NCI-H1694 (cell line): ENCODE measurements around the gene ADAM30.

Source experiments
- DNase-seq: peaks from one replicate; lab custom pipeline; 2025; lab: John Stamatoyannopoulos, UW

Gene ADAM30

GRCh38 chr1:119896303-119896702, at the start of gene ADAM30:
Gene ADAM30 (minus strand): TSS chr1:119896515. CDS start chr1:119896336, 179 bp downstream.
- DNase-seq: no peak

- no peak for DNase-seq
Measured at GRCh38 chr1:119943216-119943615, 46.9 kb upstream of the ADAM30 start.

DNA sequence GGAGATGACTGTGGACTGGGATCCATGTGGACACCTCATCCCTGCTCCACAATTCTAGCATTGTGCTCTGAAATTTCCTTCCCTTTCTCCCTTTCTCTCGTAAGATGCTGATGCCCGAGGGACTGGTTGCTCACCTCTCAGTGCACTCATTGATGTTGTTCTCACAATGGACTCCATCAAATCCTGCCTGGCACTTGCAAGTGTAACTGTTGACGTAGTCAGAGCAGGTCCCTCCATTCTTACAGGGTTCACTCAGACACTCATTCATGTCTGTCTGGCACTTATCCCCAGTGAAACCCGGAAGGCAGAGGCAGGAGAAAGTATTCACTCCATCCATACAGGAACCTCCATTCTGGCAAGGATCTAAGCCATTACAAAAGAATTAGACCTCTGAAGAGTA, 45.1 kb upstream of the ADAM30 start:
- no peak for DNase-seq

DNA sequence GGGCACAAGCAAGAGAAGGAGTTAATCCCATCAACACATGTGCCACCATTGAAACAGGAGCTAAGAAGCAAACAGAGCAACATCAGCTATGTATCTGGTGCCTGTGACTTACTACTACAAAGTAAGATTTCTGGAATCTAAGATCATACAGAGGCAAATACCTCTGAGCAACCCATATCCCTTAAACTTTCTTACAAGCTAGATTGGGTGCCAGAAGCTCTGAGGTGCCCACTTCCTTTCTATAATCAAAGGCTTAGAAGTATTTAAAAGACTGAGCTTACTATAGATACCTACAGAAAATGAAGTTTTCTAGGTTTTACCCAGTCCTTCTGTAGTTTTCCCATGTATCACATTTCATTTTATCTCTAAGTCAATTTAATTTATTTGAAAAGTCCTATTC, 44.4 kb upstream of the ADAM30 start:
- no peak for DNase-seq

DNA sequence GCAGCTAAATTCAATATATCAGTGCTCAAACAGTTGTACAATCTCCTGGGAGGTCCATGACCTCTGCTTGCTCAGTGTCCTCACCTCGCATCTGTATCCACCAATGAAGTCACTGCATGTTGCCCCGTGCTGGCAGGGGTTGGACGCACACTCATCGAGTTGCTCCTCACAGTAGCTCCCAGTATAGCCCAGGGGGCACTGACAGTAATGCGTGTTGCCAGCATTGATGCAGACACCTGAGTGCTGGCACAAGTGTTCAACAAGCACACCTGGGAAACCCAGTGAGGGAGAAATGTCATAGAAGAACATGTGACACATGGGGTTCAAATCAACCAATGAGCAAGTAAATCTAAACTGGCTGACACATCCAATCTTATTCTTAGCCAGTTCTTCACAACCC, 40.9 kb upstream of the ADAM30 start:
- DNase-seq: no peak

DNA sequence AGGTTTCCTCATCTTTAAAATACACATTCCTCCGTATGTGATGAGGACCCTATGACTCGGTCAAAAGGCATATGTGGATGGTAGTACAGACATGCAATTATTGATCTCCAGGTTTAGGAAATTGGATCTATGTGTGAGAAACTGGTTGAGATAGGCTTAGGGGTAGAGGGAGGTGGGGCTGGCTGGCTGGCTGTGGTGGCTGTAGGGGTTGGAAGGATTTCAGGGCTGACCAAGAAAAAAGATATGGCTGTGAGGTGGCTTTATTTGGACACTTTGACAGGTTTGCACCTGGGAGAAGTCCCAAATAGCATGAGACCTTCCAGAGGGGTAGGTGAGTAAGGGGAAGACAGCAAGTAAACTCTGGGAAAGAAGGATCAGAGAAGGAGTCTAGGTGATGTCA, 39.6 kb upstream of the ADAM30 start:
- DNase-seq: no peak

- no peak for DNase-seq
Measured at GRCh38 chr1:119935373-119935772, 39.1 kb upstream of the ADAM30 start.

- DNase-seq: no peak
Measured at GRCh38 chr1:119933397-119933796, 37.1 kb upstream of the ADAM30 start.

DNA sequence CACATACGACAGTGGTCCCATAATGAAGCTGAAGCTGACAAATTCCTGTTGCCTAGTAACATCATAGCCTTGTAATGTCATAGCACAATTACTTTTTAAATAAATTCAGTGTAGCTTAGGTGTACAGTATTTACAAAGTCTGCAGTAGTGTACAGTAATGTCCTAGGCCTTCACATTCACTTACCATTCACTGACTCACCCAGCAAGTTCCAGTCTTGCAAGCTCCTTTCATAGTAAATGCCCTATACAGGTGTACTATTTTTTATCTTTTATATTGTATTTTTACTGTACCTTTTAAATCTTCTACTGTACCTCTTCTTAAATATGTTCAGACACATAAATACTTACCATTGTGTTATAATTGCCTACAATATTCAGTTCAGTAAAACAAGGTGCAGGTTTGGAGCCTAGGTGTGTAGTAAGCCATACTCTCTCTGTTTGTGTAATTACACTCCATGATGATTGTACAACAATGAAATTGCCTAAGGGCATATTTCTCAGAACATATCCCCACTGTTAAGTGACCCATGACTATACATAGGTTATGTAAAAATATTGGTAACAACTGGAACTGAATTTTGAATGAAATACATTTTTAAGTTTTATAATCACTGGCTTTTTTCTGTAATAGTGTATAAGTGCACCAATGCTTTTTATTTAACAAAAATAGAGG, 33.5 kb upstream of the ADAM30 start:
- no peak for DNase-seq

- no peak for DNase-seq
Measured at GRCh38 chr1:119926553-119926952, 30.2 kb upstream of the ADAM30 start.

- DNase-seq: no peak
Measured at GRCh38 chr1:119924948-119925898, 28.9 kb upstream of the ADAM30 start.

DNA sequence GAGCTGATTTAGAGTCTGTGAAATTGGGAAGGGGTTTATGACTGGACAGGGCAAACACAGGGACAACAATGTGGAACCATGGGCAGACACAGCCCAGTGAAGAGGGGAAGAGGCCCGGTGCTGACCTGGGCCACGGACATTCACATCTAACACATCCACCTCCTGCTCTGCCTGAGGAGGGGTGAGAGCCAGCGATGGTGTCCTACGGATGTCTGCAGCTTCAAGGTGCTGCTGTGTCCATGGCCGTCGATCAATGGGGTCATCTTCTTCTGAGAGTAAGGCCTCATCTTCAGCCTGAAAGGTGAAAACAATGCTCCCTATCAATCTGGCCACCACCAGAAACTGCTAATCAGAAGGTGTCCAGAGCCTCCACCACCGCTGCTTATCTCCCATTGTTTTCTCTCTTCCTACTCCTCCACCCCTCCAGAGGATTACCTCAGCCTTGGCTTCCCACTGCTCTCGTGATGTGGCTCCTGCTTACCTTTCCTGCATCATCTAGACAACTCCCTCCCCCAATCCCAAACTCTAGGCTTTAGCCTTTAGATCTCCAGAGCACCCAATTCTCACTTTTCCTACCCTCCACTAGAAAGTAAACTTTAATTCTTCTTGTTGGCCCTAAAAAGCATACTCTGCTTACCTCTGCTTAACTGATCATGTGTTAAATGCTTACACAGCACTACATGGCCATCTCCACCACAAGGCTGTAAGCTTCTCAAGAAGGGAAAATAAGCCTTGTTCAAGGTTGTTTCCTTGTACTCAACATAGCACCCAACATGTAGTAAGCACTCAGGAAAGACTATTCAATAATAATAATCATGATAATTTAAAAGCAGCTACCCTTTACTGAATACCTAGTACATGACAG, 24.0 kb upstream of the ADAM30 start:
- DNase-seq: no peak

- DNase-seq: no peak
Measured at GRCh38 chr1:119919241-119919640, 22.9 kb upstream of the ADAM30 start.

DNA sequence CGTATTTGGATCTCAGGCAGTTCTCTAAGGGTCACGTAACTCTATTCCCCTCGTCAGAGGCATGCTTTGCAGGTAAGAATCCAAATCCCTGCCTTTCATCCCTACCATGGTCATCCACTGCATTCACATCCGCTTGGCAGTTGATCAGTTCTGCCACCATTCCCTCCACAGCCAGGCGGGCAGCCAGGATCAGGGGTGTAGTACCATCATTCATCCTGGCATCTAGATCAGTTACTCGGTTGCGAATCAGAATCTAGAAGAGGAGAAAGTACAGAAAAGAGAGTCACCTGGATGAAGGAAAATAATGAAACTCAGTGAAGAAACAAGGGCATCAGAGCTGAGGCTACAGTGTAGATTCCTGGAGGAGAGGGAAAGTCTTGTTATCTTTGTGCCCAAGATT, 22.0 kb upstream of the ADAM30 start:
- DNase-seq: no peak

- DNase-seq: no peak
Measured at GRCh38 chr1:119917304-119918055, 21.2 kb upstream of the ADAM30 start.

DNA sequence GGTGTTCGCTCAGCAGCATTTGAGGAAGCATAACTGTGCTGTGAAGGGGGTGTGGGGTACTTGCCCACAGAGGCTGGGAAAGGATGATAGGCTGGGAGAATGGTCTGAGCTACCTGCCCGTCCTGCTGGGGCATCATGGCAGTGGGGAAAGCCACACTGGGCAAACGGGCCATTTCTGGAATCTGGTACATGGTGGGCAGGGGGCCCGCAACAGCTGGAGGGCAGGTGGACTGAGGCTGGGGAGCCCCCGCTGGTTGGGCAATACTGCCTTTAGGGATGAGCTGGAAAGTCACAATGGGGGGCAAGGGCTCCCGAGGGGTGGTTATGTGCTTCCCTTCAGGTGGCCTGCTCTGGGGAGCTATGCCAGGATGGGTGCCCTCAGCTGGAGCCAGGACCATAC, 19.2 kb upstream of the ADAM30 start:
- DNase-seq: no peak

GRCh38 chr1:119914071-119914470, 17.8 kb upstream of the ADAM30 start:
- no peak for DNase-seq

GRCh38 chr1:119912963-119913362, 16.6 kb upstream of the ADAM30 start:
- no peak for DNase-seq

- no peak for DNase-seq
Measured at GRCh38 chr1:119911775-119912174, 15.5 kb upstream of the ADAM30 start.

DNA sequence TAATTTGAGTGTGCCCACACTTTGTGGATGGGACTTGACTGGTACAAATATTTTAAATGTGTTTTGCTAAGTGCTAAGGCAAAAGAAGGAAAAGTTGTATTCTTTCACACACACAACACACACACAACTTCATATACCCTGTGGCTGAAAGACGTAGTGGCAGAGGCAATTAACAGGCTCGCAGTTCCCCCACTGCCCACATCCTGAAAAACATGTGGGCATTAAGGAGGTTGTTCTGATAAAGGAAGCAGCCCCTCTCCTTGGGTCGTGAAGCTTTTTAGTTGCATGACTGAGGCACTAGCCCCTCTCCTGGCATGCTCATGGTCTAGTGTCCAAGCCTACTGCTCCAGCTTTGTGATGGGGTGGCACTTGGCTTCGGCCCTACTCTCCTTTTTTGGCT, 14.3 kb upstream of the ADAM30 start:
- no peak for DNase-seq

DNA sequence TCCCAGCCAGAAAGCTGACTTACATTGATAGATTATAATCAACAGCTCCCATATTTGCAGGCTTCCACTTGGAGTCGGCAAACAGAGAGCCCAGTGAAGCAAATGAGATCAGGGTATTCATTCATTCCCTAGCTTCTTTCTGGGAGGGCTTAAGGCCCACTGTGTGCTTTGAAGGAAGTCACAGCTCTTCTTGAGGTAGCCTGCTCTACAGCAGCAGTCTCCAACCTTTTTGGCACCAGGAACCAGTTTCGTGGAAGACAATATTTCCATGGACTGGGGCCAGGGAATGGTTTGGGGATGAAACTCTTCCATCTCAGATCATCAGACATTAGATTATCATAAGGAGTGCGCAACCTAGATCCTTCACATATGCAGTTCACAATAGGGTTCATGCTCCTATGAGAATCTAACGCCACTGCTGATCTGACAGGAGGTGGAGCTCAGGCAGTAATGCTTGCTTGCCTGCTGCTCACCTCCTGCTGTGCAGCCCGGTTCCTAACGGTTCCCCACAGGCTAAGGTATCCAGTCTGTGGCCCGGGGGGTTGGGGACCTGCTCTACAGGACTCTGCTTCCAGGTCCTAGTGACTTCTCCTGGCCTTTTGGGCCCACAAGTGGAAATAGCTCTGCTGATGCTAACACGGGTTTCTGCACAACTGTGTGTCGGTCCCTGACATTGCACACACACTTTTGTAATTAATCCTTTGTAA, 13.7 kb upstream of the ADAM30 start:
- DNase-seq: no peak
